SU-DHL-6 (cell line): ENCODE results near the gene ADGRF3.

Experiments used
- H2AFZ ChIP-seq: fragments of 200-600 bp; sonication (generic); 2 replicates; pipeline ENCODE4 v1.6.1; 2014; ENCODE audit warnings: low read depth, mild to moderate bottlenecking, moderate library complexity, mixed read lengths, antibody characterized with exemption, low read length; ENCODE audit not compliant: severe bottlenecking
- H3F3A ChIP-seq: fragments of 200-600 bp; shearing (Covaris generic); 2 replicates; pipeline ENCODE4 v1.6.0; 2016; ENCODE audit warnings: antibody characterized with exemption, mild to moderate bottlenecking; ENCODE audit not compliant: insufficient read depth
- H3K27ac ChIP-seq: fragments of 200-600 bp; sonication (generic); 2 replicates; pipeline ENCODE4 v1.5.1; 2016; ENCODE audit warnings: low read depth, mild to moderate bottlenecking, low read length, moderate library complexity, mixed read lengths
- H3K27me3 ChIP-seq: fragments of 200-600 bp; sonication (generic), shearing (Covaris generic); 2 replicates; pipeline ENCODE4 v1.6.0; 2014; ENCODE audit warnings: mild to moderate bottlenecking, low read length
- H3K36me3 ChIP-seq: fragments of 200-600 bp; sonication (generic); 2 replicates; pipeline ENCODE4 v1.6.1; 2014; ENCODE audit warnings: mild to moderate bottlenecking, low read length, mixed read lengths
- H3K4me2 ChIP-seq: fragments of 300-600, 200-600 bp; shearing (Covaris generic), sonication (generic); 2 replicates; pipeline ENCODE4 v1.6.0; 2014; ENCODE audit warnings: low read length, low read depth, mild to moderate bottlenecking; ENCODE audit not compliant: poor library complexity, severe bottlenecking
- H3K4me3 ChIP-seq: fragments of 200-600 bp; sonication (generic); 2 replicates; pipeline ENCODE4 v1.5.1; 2014; ENCODE audit warnings: antibody characterized with exemption, low read length, mild to moderate bottlenecking, mixed read lengths; ENCODE audit not compliant: insufficient read depth, poor library complexity, severe bottlenecking
- H3K79me2 ChIP-seq: fragments of 200-600 bp; sonication (generic); 2 replicates; pipeline ENCODE4 v1.6.1; 2014; ENCODE audit warnings: mild to moderate bottlenecking, low read length, moderate library complexity; ENCODE audit not compliant: insufficient read depth
- H3K9ac ChIP-seq: fragments of 200-600 bp; sonication (generic); 2 replicates; pipeline ENCODE4 v1.7.0; 2014; ENCODE audit warnings: mild to moderate bottlenecking, low read length
- H3K9me2 ChIP-seq: fragments of 200-600 bp; sonication (generic); replicated peaks from 2 replicates; pipeline ENCODE4 v1.6.1; 2014; ENCODE audit warnings: low read length; ENCODE audit not compliant: insufficient read depth
- H3K9me3 ChIP-seq: fragments of 200-600 bp; sonication (generic); 2 replicates; pipeline ENCODE4 v1.6.1; 2014; ENCODE audit warnings: low read length, mixed read lengths; ENCODE audit not compliant: insufficient read depth
- H4K20me1 ChIP-seq: fragments of 200-600 bp; sonication (generic); 2 replicates; pipeline ENCODE4 v1.6.1; 2014; ENCODE audit warnings: low read depth, mild to moderate bottlenecking, antibody characterized with exemption, low read length, moderate library complexity, mixed read lengths
- CTCF ChIP-seq: fragments of 200-600 bp; sonication (generic); IDR thresholded peaks from one replicate; pipeline ENCODE4 v1.5.1; 2017; ENCODE audit warnings: antibody characterized with exemption, mild to moderate bottlenecking, low read length, moderate library complexity; ENCODE audit not compliant: insufficient read depth, poor library complexity, severe bottlenecking
- EZH2phosphoT487 ChIP-seq: fragments of 200-600 bp; sonication (generic), shearing (Covaris generic); conservative IDR thresholded peaks from 2 replicates; pipeline ENCODE4 v1.6.1; 2018; ENCODE audit warnings: mild to moderate bottlenecking, antibody characterized with exemption, low read length, moderate library complexity, mixed read lengths

ADGRF3 gene

DNA sequence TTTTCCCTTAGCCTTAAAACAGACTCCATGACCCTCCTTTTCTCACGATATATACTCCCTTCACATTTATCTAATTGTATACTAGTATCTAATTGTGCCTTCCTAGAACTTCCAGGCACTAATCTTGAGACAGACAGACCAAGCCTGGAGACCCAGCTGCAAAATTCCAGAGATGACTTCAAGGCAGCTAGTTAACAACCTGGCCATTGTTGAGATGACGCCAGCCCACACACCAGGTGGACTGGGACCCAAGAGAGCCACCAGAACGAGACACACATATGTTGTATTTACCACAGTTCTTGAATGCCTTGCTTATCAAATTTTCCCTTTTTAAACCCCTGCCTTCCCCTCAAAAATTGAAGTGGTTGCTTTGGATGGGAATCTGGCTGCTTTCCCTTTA, 49.5 kb downstream of the ADGRF3 start:
- Histone ChIP-seq H3K9me3 (no peaks in the 10 kb centered on the region), H3K4me3 (no peak overlapping the region), H4K20me1 (no peaks in the 10 kb centered on the region), H3K27me3 (no peaks in the 10 kb centered on the region), H3K9me2 (no peaks in the 10 kb centered on the region), H3K4me2 (no peak overlapping the region), H3K36me3 (no peaks in the 10 kb centered on the region), H2AFZ (no peak overlapping the region), H3K9ac (no peak overlapping the region), H3K79me2 (no peaks in the 10 kb centered on the region), H3K27ac (no peak overlapping the region), H3F3A (no peaks in the 10 kb centered on the region)
- TF ChIP-seq CTCF (no peak), EZH2phosphoT487 (no peak)

DNA sequence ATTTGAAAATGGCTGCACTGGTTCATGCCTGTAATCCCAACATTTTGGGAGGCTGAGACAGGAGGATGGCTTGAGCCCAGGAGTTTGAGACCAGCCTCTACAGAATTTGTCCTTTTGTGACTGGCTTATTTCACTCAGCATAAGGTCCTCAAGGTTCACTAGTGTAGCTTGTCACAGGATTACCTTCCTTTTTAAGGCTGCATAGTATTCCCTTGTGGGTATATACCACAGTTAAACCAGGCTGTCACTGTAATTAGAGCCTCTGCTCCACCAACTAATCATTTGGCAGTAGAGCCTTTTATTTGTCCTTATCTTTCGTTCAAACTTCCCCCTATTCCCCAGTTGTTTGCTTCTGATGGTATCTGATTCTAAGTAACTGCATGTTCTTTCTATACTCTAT, 51.1 kb downstream of the ADGRF3 start:
- Histone ChIP-seq H3K9me2 (no peaks in the 10 kb centered on the region), H3K79me2 (no peaks in the 10 kb centered on the region), H3K4me2 (no peak overlapping the region), H3K9ac (no peak overlapping the region), H3K27ac (no peak overlapping the region), H4K20me1 (no peaks in the 10 kb centered on the region), H3K4me3 (no peak overlapping the region), H2AFZ (no peak overlapping the region), H3K36me3 (no peaks in the 10 kb centered on the region), H3F3A (no peaks in the 10 kb centered on the region), H3K9me3 (no peaks in the 10 kb centered on the region), H3K27me3 (no peaks in the 10 kb centered on the region)
- TF ChIP-seq EZH2phosphoT487 = no peak
- no peak for TF ChIP-seq CTCF

DNA sequence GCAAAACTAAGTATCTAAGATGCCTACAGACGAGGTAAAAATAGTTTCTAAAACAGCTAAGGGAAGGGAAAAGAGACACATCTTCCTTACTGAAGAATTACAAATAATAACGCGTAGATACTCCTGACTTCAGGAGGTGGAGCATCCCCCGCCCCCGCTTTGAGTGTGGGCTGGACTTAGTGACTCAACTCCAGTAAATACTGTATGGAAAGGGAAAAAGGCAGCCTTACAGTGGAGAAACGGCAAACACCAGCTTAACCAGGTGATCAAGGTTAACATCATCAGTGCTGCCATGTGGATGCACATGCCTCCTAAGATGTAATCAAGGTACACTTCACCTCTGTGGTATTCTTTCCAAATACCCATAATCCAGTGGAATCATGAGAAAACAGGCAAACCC, 53.9 kb downstream of the ADGRF3 start:
- no peaks in the 10 kb centered on the region for H3K79me2 ChIP-seq
- no peaks in the 10 kb centered on the region for H4K20me1 ChIP-seq
- no peaks in the 10 kb centered on the region for H3K9me3 ChIP-seq
- H3K9me2 ChIP-seq = no peaks in the 10 kb centered on the region
- TF ChIP-seq EZH2phosphoT487 = no peak
- TF ChIP-seq CTCF = no peak
- H3F3A ChIP-seq = no peaks in the 10 kb centered on the region
- H3K4me3 ChIP-seq = no peak overlapping the region
- H3K9ac ChIP-seq = no peak overlapping the region
- no peaks in the 10 kb centered on the region for H3K27me3 ChIP-seq
- H3K36me3 ChIP-seq = no peaks in the 10 kb centered on the region
- H3K4me2 ChIP-seq = no peak overlapping the region
- H3K27ac ChIP-seq = no peak overlapping the region
- no peak overlapping the region for H2AFZ ChIP-seq

- no peaks in the 10 kb centered on the region for H4K20me1 ChIP-seq
- H3K9ac ChIP-seq = no peak overlapping the region
- H3K36me3 ChIP-seq = no peaks in the 10 kb centered on the region
- no peak overlapping the region for H3K4me2 ChIP-seq
- H3K9me2 ChIP-seq = no peaks in the 10 kb centered on the region
- H2AFZ ChIP-seq = no peak overlapping the region
- H3K79me2 ChIP-seq = no peaks in the 10 kb centered on the region
- H3K9me3 ChIP-seq = no peaks in the 10 kb centered on the region
- H3K27me3 ChIP-seq = no peaks in the 10 kb centered on the region
- H3K4me3 ChIP-seq = no peak overlapping the region
- no peak overlapping the region for H3K27ac ChIP-seq
- no peaks in the 10 kb centered on the region for H3F3A ChIP-seq
- TF ChIP-seq EZH2phosphoT487 = no peak
- TF ChIP-seq CTCF = no peak
Measured at GRCh38 chr2:26290001-26290400, 56.6 kb downstream of the ADGRF3 start.
